DOHH2 (cell line): Measurements from ENCODE around the gene EXD3.

Experiments used
- H3F3A ChIP-seq: fragments of 200-600 bp; sonication (generic), shearing (Covaris generic); 2 replicates; pipeline ENCODE4 v1.6.0; 2016; ENCODE audit warnings: antibody characterized with exemption, mild to moderate bottlenecking; ENCODE audit not compliant: control insufficient read depth, insufficient read depth
- H3K27ac ChIP-seq: fragments of 200-600 bp; sonication (generic); 2 replicates; pipeline ENCODE4 v1.5.1; 2014; ENCODE audit warnings: low read depth, mild to moderate bottlenecking, low read length, moderate library complexity
- H3K27me3 ChIP-seq: fragments of 200-600 bp; sonication (generic); 2 replicates; pipeline ENCODE4 v1.6.1; 2014; ENCODE audit warnings: mild to moderate bottlenecking, low read length, mixed read lengths; ENCODE audit not compliant: control insufficient read depth
- H3K36me3 ChIP-seq: fragments of 200-600 bp; sonication (generic); 2 replicates; pipeline ENCODE4 v1.6.1; 2014; ENCODE audit warnings: mild to moderate bottlenecking, low read length, moderate library complexity, mixed read lengths; ENCODE audit not compliant: control insufficient read depth
- H3K4me1 ChIP-seq: fragments of 200-600 bp; sonication (generic); 2 replicates; pipeline ENCODE4 v1.6.1; 2014; ENCODE audit warnings: mild to moderate bottlenecking, low read length, mixed read lengths; ENCODE audit not compliant: control insufficient read depth
- H3K4me2 ChIP-seq: fragments of 200-600 bp; sonication (generic); 2 replicates; pipeline ENCODE4 v1.6.0; 2014; ENCODE audit warnings: mild to moderate bottlenecking, low read length, moderate library complexity
- H3K4me3 ChIP-seq: fragments of 200-600 bp; sonication (generic); 2 replicates; pipeline ENCODE4 v1.5.1; 2014; ENCODE audit warnings: mild to moderate bottlenecking, low read length, mixed read lengths
- H3K79me2 ChIP-seq: fragments of 200-600 bp; sonication (generic); 2 replicates; pipeline ENCODE4 v1.6.1; 2014; ENCODE audit warnings: mild to moderate bottlenecking, low read length, mixed read lengths; ENCODE audit not compliant: control insufficient read depth
- H3K9me2 ChIP-seq: fragments of 200-600 bp; sonication (generic); replicated peaks from 2 replicates; pipeline ENCODE4 v1.6.1; 2014; ENCODE audit warnings: mild to moderate bottlenecking, low read length, mixed read lengths; ENCODE audit not compliant: control insufficient read depth
- H3K9me3 ChIP-seq: fragments of 200-600 bp; sonication (generic); 2 replicates; pipeline ENCODE4 v1.6.1; 2014; ENCODE audit warnings: antibody characterized with exemption, low read length, mixed read lengths; ENCODE audit not compliant: control insufficient read depth, insufficient read depth
- H4K20me1 ChIP-seq: fragments of 200-600 bp; sonication (generic); 2 replicates; pipeline ENCODE4 v1.6.0; 2014; ENCODE audit warnings: low read depth, mild to moderate bottlenecking, antibody characterized with exemption, low read length, moderate library complexity; ENCODE audit not compliant: control insufficient read depth, insufficient read depth
- EZH2phosphoT487 ChIP-seq: fragments of 200-600 bp; sonication (generic); IDR thresholded peaks from 2 replicates; pipeline ENCODE4 v1.6.1; 2017; ENCODE audit warnings: borderline replicate concordance, mild to moderate bottlenecking, antibody characterized with exemption, low read length, moderate library complexity, mixed read lengths
- TF ChIP-seq, protein P1 (sequence below): fragments of 200-600 bp; sonication (generic); IDR thresholded peaks from one replicate; pipeline ENCODE4 v1.5.1; 2014; ENCODE audit warnings: antibody characterized with exemption, mild to moderate bottlenecking, low read depth, low read length; ENCODE audit not compliant: poor library complexity, severe bottlenecking

The EXD3 gene

DNA sequence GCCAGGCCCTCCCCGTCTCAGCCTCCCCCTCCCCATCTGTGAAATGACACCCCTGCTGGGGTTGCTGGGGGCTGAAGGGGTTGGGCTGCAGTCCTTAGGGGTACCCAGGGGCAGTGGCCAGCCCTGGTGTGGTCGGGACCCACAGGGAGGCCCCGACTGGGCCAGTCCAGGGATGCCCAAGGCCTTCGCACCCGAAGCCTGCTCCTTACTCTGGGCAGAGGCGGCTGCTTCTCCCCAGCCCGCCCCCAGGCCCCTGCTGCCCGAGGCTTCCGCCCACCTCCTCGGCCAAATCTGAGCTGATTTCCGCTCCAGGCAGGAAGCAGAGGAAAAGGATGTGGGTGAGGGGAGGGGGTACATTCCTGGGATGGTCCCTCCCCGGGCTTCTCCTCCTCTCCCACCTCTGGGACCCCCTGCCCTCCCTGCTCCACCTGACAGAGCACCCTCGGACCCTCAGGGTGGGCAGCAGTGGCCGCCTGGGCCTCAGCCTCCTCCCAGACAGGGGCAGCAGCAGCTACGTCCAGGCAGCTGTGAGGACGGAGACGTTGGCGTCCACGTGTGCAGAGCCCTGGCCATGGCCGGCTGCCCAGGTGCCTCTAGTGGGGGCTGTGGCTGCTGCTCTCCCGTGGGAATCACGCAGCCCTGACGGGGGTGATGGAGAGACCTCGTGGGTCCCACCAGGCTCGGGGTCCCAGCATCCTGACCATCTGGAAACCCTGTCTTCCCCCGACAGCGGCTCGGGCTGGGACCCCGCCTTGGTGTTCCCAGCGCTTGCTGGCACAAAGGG is 116.7 kb downstream of the EXD3 start:
- H3K79me2 ChIP-seq: peaks cover 4% of the 10 kb centered on the region
- H3K9me2 ChIP-seq: no peaks in the 10 kb centered on the region
- H3K36me3 ChIP-seq: no peaks in the 10 kb centered on the region
- H3K9me3 ChIP-seq: no peaks in the 10 kb centered on the region
- no peaks in the 10 kb centered on the region for H4K20me1 ChIP-seq
- peaks cover 45% of the 10 kb centered on the region for H3K4me1 ChIP-seq
- TF ChIP-seq EZH2phosphoT487: no peak
- TF ChIP-seq, protein P1, sequence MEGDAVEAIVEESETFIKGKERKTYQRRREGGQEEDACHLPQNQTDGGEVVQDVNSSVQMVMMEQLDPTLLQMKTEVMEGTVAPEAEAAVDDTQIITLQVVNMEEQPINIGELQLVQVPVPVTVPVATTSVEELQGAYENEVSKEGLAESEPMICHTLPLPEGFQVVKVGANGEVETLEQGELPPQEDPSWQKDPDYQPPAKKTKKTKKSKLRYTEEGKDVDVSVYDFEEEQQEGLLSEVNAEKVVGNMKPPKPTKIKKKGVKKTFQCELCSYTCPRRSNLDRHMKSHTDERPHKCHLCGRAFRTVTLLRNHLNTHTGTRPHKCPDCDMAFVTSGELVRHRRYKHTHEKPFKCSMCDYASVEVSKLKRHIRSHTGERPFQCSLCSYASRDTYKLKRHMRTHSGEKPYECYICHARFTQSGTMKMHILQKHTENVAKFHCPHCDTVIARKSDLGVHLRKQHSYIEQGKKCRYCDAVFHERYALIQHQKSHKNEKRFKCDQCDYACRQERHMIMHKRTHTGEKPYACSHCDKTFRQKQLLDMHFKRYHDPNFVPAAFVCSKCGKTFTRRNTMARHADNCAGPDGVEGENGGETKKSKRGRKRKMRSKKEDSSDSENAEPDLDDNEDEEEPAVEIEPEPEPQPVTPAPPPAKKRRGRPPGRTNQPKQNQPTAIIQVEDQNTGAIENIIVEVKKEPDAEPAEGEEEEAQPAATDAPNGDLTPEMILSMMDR: no peak
- H3K4me3 ChIP-seq: peak overlapping the region; percentile 11
- peak overlapping the region; percentile 39 for H3K4me2 ChIP-seq
- peaks cover 23% of the 10 kb centered on the region for H3K27me3 ChIP-seq
- peaks cover 3% of the 10 kb centered on the region; the same call in 1 of the 2 replicates for H3F3A ChIP-seq
- H3K27ac ChIP-seq: no peak overlapping the region

DNA sequence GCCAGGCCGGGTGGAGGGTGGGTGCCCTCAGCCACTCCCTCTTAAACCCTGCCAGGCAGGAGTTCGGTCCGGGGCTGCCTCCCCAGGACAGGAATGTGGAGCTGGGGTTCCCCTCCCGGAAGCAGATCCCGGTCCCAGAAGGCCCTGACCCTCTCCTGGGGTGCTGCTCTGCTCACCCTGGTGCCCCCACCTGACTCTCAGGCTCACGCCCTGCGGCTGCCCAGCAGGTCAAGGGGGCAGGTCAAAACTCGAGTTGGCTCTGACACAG is 117.2 kb downstream of the EXD3 start:
- H4K20me1 ChIP-seq: no peaks in the 10 kb centered on the region
- H3K79me2 ChIP-seq: peaks cover 8% of the 10 kb centered on the region
- H3F3A ChIP-seq: peaks cover 3% of the 10 kb centered on the region; the same call in 1 of the 2 replicates
- no peak for TF ChIP-seq EZH2phosphoT487
- TF ChIP-seq, protein P1: no peak
- no peak overlapping the region for H3K27ac ChIP-seq
- H3K4me3 ChIP-seq: peak overlapping the region; percentile 11; the same call in 1 of the 2 replicates
- H3K27me3 ChIP-seq: peaks cover 26% of the 10 kb centered on the region
- no peaks in the 10 kb centered on the region for H3K9me3 ChIP-seq
- H3K4me2 ChIP-seq: peak overlapping the region; percentile 39
- no peaks in the 10 kb centered on the region for H3K9me2 ChIP-seq
- peaks cover 45% of the 10 kb centered on the region for H3K4me1 ChIP-seq
- H3K36me3 ChIP-seq: no peaks in the 10 kb centered on the region

DNA sequence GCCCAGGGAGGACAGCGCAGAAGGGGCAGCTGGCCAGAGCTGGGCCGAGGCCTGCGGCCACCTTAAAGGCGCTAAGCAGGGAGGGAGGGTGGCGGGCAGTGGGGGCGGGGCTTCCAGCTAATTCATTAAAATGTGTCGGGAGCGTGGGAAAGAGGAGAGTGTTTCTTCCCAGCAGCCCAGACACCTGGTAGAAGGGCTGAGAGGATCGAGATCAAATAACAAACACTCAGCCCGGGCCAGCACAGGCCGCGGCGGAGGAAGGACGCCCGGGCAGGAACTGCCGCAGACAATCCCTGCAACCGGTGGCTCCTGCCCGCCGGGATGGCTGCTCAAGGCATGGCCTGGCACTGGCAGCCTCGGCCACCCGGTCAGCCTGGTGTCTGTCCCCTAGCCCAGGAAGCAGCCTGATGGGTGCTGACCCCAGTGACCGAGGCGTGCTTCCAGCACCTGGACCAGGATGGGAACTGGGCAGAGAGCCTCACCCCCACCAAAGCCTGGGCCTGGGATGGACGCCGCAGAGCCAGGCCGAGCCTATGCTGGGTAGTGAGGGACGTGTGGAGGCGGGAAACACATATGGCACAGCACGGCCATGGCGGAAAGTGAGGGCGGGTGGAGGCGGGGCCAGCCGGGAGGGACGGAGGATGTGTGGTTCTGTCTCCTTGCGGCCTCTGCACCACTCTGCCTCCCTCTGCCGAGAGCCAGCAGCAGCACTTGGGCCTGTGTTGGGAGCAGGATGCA is 117.7 kb downstream of the EXD3 start:
- Histone ChIP-seq H3K9me2 (no peaks in the 10 kb centered on the region), H4K20me1 (no peaks in the 10 kb centered on the region), H3K4me1 (peaks cover 46% of the 10 kb centered on the region), H3K4me3 (no peak overlapping the region), H3K27me3 (peaks cover 30% of the 10 kb centered on the region), H3K9me3 (no peaks in the 10 kb centered on the region), H3F3A (peaks cover 4% of the 10 kb centered on the region), H3K79me2 (peaks cover 12% of the 10 kb centered on the region), H3K36me3 (no peaks in the 10 kb centered on the region), H3K4me2 (peak overlapping the region; percentile 39), H3K27ac (no peak overlapping the region)
- TF ChIP-seq, protein P1: no peak
- no peak for TF ChIP-seq EZH2phosphoT487
